HepG2 (cell line): ENCODE results near the gene ZNF322. TPM values are rescaled to one million over a fixed set of nuclear protein-coding genes. Genes with fewer than 3 reads are reported as not detected.

Source experiments
- ATAC-seq: fragments of 200-7000 bp; cut with Tn5 transposase; 3 replicates; pipeline ENCODE4 v1.9.1; 2020; ENCODE audit warnings: mild to moderate bottlenecking, moderate library complexity
- BruUV-seq: library from RNA; stranded (reverse); fragments of 400-500 nt; replicated peaks from 2 replicates; lab custom pipeline; 2021; lab: Mats Ljungman, UMichigan
- CTCF ChIA-PET: fragments of 300-600 bp; formaldehyde crosslinking; extraction: SDS; loops from one replicate; lab custom pipeline; 2021; ENCODE audit warnings: low total read pairs, inconsistent platforms, low intra/inter-chr PET ratio; lab: Yijun Ruan, JAX
- POLR2A ChIA-PET: fragments of 350-600 bp; sonication (Branson Sonifier 250); formaldehyde crosslinking; loops from one replicate; lab custom pipeline; 2020; ENCODE audit warnings: antibody characterized with exemption, inconsistent platforms; lab: Yijun Ruan, JAX
- DNase-seq: peaks from one replicate; pipeline ENCODE4 v3.0.0-alpha.2; 2015; ENCODE audit warnings: low spot score
- FAIRE-seq: peaks from 3 replicates; lab custom pipeline; 2011; peaks lifted over from hg19 to GRCh38; lab: Jason Lieb, UNC
- H2AFZ ChIP-seq: one replicate; pipeline ENCODE4 v1.6.1; 2011; ENCODE audit warnings: low read length, inconsistent platforms
- H3K27ac ChIP-seq: fragments of 300-600 bp; 3 replicates; pipeline ENCODE4 v1.8.0; 2011; ENCODE audit warnings: mixed run types, mild to moderate bottlenecking, mixed read lengths, low read length, inconsistent platforms; ENCODE audit not compliant: insufficient read depth; ENCODE audit errors: extremely low read length
- H3K27me3 ChIP-seq, 2 experiments: fragments of 200-600 bp in 1 of 2; 2 replicates in 1 of 2; 3 replicates in 1 of 2; pipeline versions ENCODE4 v1.6.0 to v1.8.0; 2011; ENCODE audit warnings: low read length in 2 of 2, mild to moderate bottlenecking in 2 of 2, moderate library complexity in 2 of 2, inconsistent platforms in 1 of 2; ENCODE audit not compliant: insufficient read depth in 2 of 2, control insufficient read depth in 1 of 2
- H3K36me3 ChIP-seq, 2 experiments: fragments of 200-600 bp in 1 of 2; replicated peaks in 1 of 2; 2 replicates in 1 of 2; 3 replicates in 1 of 2; pipeline versions ENCODE4 v1.5.1 to v1.8.0; 2011; ENCODE audit warnings: low read length in 2 of 2, inconsistent platforms in 1 of 2; ENCODE audit not compliant: insufficient read depth in 2 of 2, control insufficient read depth in 1 of 2
- H3K4me1 ChIP-seq: 2 replicates; pipeline ENCODE4 v1.5.1; 2012; ENCODE audit warnings: low read length, inconsistent platforms; ENCODE audit not compliant: insufficient read depth
- H3K4me2 ChIP-seq: 2 replicates; pipeline ENCODE4 v1.6.0; 2011; ENCODE audit warnings: low read depth, low read length, inconsistent platforms
- H3K4me3 ChIP-seq, 3 experiments: fragments of 200-600 bp in 1 of 3; sonication (generic), shearing (Covaris generic) in 1 of 3; replicated peaks in 1 of 3; 2 replicates each; pipeline ENCODE4 v1.5.1; 2011 to 2016; ENCODE audit warnings: low read length in 3 of 3, inconsistent platforms in 2 of 3, low read depth in 2 of 3, mild to moderate bottlenecking in 2 of 3, control low read depth in 1 of 3, mixed read lengths in 1 of 3; ENCODE audit not compliant: insufficient read depth in 1 of 3
- H3K79me2 ChIP-seq: one replicate; pipeline ENCODE4 v1.6.1; 2011; ENCODE audit warnings: low read length, inconsistent platforms; ENCODE audit not compliant: insufficient read depth
- H3K9ac ChIP-seq: 2 replicates; pipeline ENCODE4 v1.6.0; 2011; ENCODE audit warnings: mild to moderate bottlenecking, low read depth, low read length, inconsistent platforms; ENCODE audit not compliant: insufficient read depth
- H3K9me3 ChIP-seq: 2 replicates; pipeline ENCODE4 v1.5.1; 2012; ENCODE audit warnings: mild to moderate bottlenecking, low read length
- H4K20me1 ChIP-seq: 2 replicates; pipeline ENCODE4 v1.6.0; 2011; ENCODE audit warnings: inconsistent platforms, mild to moderate bottlenecking, low read length, moderate library complexity; ENCODE audit not compliant: insufficient read depth
- ARID2 ChIP-seq: sonication (generic); formaldehyde crosslinking; IDR thresholded peaks from 2 replicates; pipeline ENCODE4 v1.8.1; 2022; ENCODE audit warnings: mild to moderate bottlenecking, missing genetic modification reagents, borderline replicate concordance
- ATF1 ChIP-seq: IDR thresholded peaks from 2 replicates; pipeline ENCODE4 v1.6.1; 2016; ENCODE audit warnings: mild to moderate bottlenecking, control low read depth
- CEBPB ChIP-seq: IDR thresholded peaks from 2 replicates; pipeline ENCODE4 v1.6.1; 2011; ENCODE audit warnings: low read depth, low read length, improper control_type of control experiment, borderline replicate concordance
- CREM ChIP-seq, 2 experiments: sonication (generic) in 1 of 2; formaldehyde crosslinking in 1 of 2; IDR thresholded peaks; 2 replicates each; pipeline versions ENCODE4 v1.4.0 to v1.6.1; 2016 to 2020; ENCODE audit warnings: antibody characterized with exemption in 1 of 2, mild to moderate bottlenecking in 1 of 2, missing genetic modification reagents in 1 of 2
- ESRRA ChIP-seq: sonication (generic); formaldehyde crosslinking; IDR thresholded peaks from 2 replicates; pipeline ENCODE4 v1.5.1; 2020; ENCODE audit warnings: mild to moderate bottlenecking, low read depth, missing genetic modification reagents
- FOSL1 ChIP-seq: sonication (generic); formaldehyde crosslinking; IDR thresholded peaks from 2 replicates; pipeline ENCODE4 v1.9.0; 2021; ENCODE audit warnings: missing genetic modification reagents, borderline replicate concordance
- GFI1 ChIP-seq: sonication (generic); formaldehyde crosslinking; IDR thresholded peaks from 2 replicates; pipeline ENCODE4 v1.5.0; 2020; ENCODE audit warnings: missing genetic modification reagents, mild to moderate bottlenecking, borderline replicate concordance
- GZF1 ChIP-seq: sonication (generic); formaldehyde crosslinking; IDR thresholded peaks from 2 replicates; pipeline ENCODE4 v1.5.1; 2020; ENCODE audit warnings: mild to moderate bottlenecking, missing genetic modification reagents
- HNRNPLL ChIP-seq: fragments of 200-400 bp; formaldehyde crosslinking; IDR thresholded peaks from 2 replicates; pipeline ENCODE4 v1.6.1; 2017; ENCODE audit warnings: mild to moderate bottlenecking, low read depth, low read length; ENCODE audit not compliant: poor library complexity, severe bottlenecking
- RCOR2 ChIP-seq: IDR thresholded peaks from 2 replicates; pipeline ENCODE4 v1.6.1; 2016; ENCODE audit warnings: missing biosample characterization, missing genetic modification reagents
- RORA ChIP-seq: sonication (generic); formaldehyde crosslinking; IDR thresholded peaks from 2 replicates; pipeline ENCODE4 v1.5.0; 2020; ENCODE audit warnings: mild to moderate bottlenecking, missing genetic modification reagents, moderate library complexity
- SIN3A ChIP-seq: IDR thresholded peaks from 2 replicates; pipeline ENCODE4 v1.6.1; 2011; ENCODE audit warnings: low read depth, mild to moderate bottlenecking, control low read depth, low read length, borderline replicate concordance
- SP1 ChIP-seq, 2 experiments: fragments of 450-650 bp in 1 of 2; sonication (generic) in 1 of 2; formaldehyde crosslinking in 1 of 2; IDR thresholded peaks; 2 replicates each; pipeline versions ENCODE4 v1.4.0 to v1.6.1; 2016 to 2020; ENCODE audit warnings: missing genetic modification reagents in 1 of 2
- SP2 ChIP-seq: sonication (generic); formaldehyde crosslinking; IDR thresholded peaks from 2 replicates; pipeline ENCODE4 v1.5.1; 2020; ENCODE audit warnings: mild to moderate bottlenecking, missing genetic modification reagents
- SRSF4 ChIP-seq: fragments of 200-400 bp; formaldehyde crosslinking; IDR thresholded peaks from one replicate; pipeline ENCODE4 v1.6.1; 2018; ENCODE audit warnings: mild to moderate bottlenecking, low read depth, low read length, moderate library complexity; ENCODE audit not compliant: poor library complexity, severe bottlenecking
- THYN1 ChIP-seq: sonication (generic); formaldehyde crosslinking; IDR thresholded peaks from 2 replicates; pipeline ENCODE4 v1.8.1; 2023; ENCODE audit warnings: low read depth, mild to moderate bottlenecking, moderate library complexity, missing genetic modification reagents, borderline replicate concordance
- YY1 ChIP-seq: IDR thresholded peaks from 2 replicates; pipeline ENCODE4 v1.6.1; 2011; ENCODE audit warnings: low read length, low read depth, moderate library complexity, mild to moderate bottlenecking; ENCODE audit not compliant: insufficient read depth, insufficient replicate concordance
- ZBTB20 ChIP-seq: sonication (generic); formaldehyde crosslinking; IDR thresholded peaks from 2 replicates; pipeline ENCODE4 v1.8.1; 2023; ENCODE audit warnings: missing genetic modification reagents, low read depth, mild to moderate bottlenecking, borderline replicate concordance
- ZFAT ChIP-seq: sonication (generic); formaldehyde crosslinking; conservative IDR thresholded peaks from 2 replicates; pipeline ENCODE4 v1.8.1; 2023; ENCODE audit warnings: missing genetic modification reagents, inconsistent platforms
- ZNF24 ChIP-seq: fragments of 450-650 bp; IDR thresholded peaks from 2 replicates; pipeline ENCODE4 v1.6.1; 2017; ENCODE audit warnings: antibody characterized with exemption, mild to moderate bottlenecking
- ZNF460 ChIP-seq: sonication (generic); formaldehyde crosslinking; IDR thresholded peaks from 2 replicates; pipeline ENCODE4 v1.5.1; 2020; ENCODE audit warnings: missing genetic modification reagents, mild to moderate bottlenecking, borderline replicate concordance
- ZNF556 ChIP-seq: sonication (generic); formaldehyde crosslinking; IDR thresholded peaks from 2 replicates; pipeline ENCODE4 v1.4.0; 2020; ENCODE audit warnings: mild to moderate bottlenecking, missing genetic modification reagents, borderline replicate concordance
- WGBS: methylation state at CpG from one replicate; pipeline ENCODE4 v1.1.6; 2017; ENCODE audit warnings: low lambda C conversion rate; 5-methylcytosine and 5-hydroxymethylcytosine counted together
- in situ Hi-C: cut with HindIII; loops from 2 replicates; pipeline ENCODE4 v1.10.0; 2017; ENCODE audit warnings: low pct_unique_long_range_greater_than_20kb; ENCODE audit not compliant: extremely low pct_ligation_motif_present
- intact Hi-C: fragments of 100-400 bp; cut with micrococcal nuclease; formaldehyde crosslinking; loops from one replicate; pipeline ENCODE4 v1.10.0; 2022; ENCODE audit not compliant: unreplicated experiment
- polyA plus RNA-seq, 8 experiments: library from polyadenylated mRNA; depleted of rRNA in 3 of 8; stranded (reverse) in 7 of 8; unstranded in 1 of 8; fragments of >200 nt; fragmentation: Illumina TruSeq in 4 of 8; extraction: Trizol in 4 of 8; gene quantifications; 2 replicates each; pipeline versions ENCODE4 v1.2.1 to v1.2.3, GENCODE V29; 2011 to 2016; ENCODE audit warnings: low read depth in 4 of 8, missing spikeins in 1 of 8, mixed read lengths in 1 of 8; ENCODE audit not compliant: insufficient read depth in 1 of 8
- total RNA-seq, 5 experiments: library from RNA; depleted of rRNA; stranded (reverse); fragments of >200 nt; fragmentation: Illumina TruSeq; extraction: Trizol; gene quantifications; 2 replicates each; pipeline ENCODE4 v1.2.3, GENCODE V29; 2016; ENCODE audit warnings: low read depth in 1 of 5
- TF ChIP-seq, protein P1 (sequence below): IDR thresholded peaks from 2 replicates; pipeline ENCODE4 v1.6.1; 2016; ENCODE audit warnings: low read depth, borderline replicate concordance
- TF ChIP-seq, protein P2 (sequence below): sonication (generic); formaldehyde crosslinking; IDR thresholded peaks from 2 replicates; pipeline ENCODE4 v1.5.0; 2020; ENCODE audit warnings: mild to moderate bottlenecking, missing genetic modification reagents, borderline replicate concordance

The ZNF322 gene
- total and polyA plus RNA-seq, 2 of the 13 experiments (the other 11 are each of a cell fraction or from before 2014, with no cell fraction given): 8.3 to 22.8 TPM

DNA sequence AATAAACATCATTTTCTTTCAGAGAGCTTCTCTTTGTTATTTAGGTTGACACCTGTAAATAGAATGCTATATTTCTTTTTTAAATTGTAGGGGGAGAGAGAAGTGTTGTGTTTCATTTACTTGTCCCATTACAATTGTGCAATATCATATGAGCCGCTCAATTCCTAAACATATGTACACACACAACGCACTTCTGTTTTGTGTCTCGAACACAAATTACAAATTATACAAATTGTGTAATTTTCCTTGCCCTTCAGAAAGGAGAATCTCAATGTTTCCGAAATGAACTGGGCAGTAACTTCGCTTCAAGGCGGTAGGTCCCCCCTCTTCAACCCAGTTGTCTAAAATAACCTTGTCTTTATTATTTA lies 65.4 kb downstream of the ZNF322 start:
- no peak for FAIRE-seq
- intact Hi-C loops: no loop called here
- peak overlapping the region; percentile 87 for H3K4me2 ChIP-seq
- TF ChIP-seq CREM (IDR thresholded peaks at IDR 0.05): no peak
- TF ChIP-seq CREM (CRISPR knock-in tag; IDR thresholded peaks at IDR 0.05): no peak
- TF ChIP-seq ZNF24: no peak
- no peak for TF ChIP-seq ARID2 (CRISPR knock-in tag)
- no peak for TF ChIP-seq ZNF556 (CRISPR knock-in tag)
- 0 out of 2 replicates have a peak, but pooled peaks have one; percentile 9 for TF ChIP-seq ZBTB20 (CRISPR knock-in tag)
- TF ChIP-seq ZNF460 (CRISPR knock-in tag): no peak
- TF ChIP-seq, protein P1, sequence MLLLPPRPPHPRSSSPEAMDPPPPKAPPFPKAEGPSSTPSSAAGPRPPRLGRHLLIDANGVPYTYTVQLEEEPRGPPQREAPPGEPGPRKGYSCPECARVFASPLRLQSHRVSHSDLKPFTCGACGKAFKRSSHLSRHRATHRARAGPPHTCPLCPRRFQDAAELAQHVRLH: no peak
- no peak for TF ChIP-seq ATF1
- no peak for TF ChIP-seq SP1 (IDR thresholded peaks at IDR 0.05)
- TF ChIP-seq SP1 (CRISPR knock-in tag; IDR thresholded peaks at IDR 0.05): no peak
- no peak for TF ChIP-seq GFI1 (CRISPR knock-in tag)
- TF ChIP-seq YY1: no peak
- no peak for TF ChIP-seq SP2 (CRISPR knock-in tag)
- no peak for TF ChIP-seq ESRRA (CRISPR knock-in tag)
- no peak for TF ChIP-seq THYN1 (CRISPR knock-in tag)
- TF ChIP-seq ZFAT: no peak
- TF ChIP-seq RORA: no peak
- no peak for TF ChIP-seq SIN3A
- no peak for TF ChIP-seq HNRNPLL
- no peak for TF ChIP-seq SRSF4
- TF ChIP-seq, protein P2, sequence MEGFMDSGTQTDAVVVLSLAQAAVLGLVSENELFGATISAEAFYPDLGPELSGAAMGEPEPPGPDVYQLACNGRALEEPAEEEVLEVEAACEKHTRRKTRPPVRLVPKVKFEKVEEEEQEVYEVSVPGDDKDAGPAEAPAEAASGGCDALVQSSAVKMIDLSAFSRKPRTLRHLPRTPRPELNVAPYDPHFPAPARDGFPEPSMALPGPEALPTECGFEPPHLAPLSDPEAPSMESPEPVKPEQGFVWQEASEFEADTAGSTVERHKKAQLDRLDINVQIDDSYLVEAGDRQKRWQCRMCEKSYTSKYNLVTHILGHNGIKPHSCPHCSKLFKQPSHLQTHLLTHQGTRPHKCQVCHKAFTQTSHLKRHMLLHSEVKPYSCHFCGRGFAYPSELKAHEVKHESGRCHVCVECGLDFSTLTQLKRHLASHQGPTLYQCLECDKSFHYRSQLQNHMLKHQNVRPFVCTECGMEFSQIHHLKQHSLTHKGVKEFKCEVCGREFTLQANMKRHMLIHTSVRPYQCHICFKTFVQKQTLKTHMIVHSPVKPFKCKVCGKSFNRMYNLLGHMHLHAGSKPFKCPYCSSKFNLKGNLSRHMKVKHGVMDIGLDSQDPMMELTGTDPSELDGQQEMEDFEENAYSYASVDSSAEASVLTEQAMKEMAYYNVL (CRISPR knock-in tag): no peak
- no peak for TF ChIP-seq RCOR2
- no peak for TF ChIP-seq GZF1 (CRISPR knock-in tag)
- TF ChIP-seq CEBPB: peak; percentile 70
- TF ChIP-seq FOSL1 (CRISPR knock-in tag): no peak

More for the DNA sequence above, 65.4 kb downstream of the ZNF322 start:
- H3K36me3 ChIP-seq: peaks cover 4 to 11% of the 10 kb centered on the region in 2 experiments
- CTCF ChIA-PET: interaction anchor here (2.9 kb wide), 1 partner anchor 252 kb away, joined by 18 read pairs; no protein-coding TSS in a partner anchor
- in situ Hi-C loops: no loop called here
- H3K79me2 ChIP-seq: peaks cover 15% of the 10 kb centered on the region
- no TSS peak for BruUV-seq
- H3K4me1 ChIP-seq: peaks cover 31% of the 10 kb centered on the region
- no peak overlapping the region for H3K27ac ChIP-seq
- no peak for DNase-seq
- no peaks in the 10 kb centered on the region for H4K20me1 ChIP-seq
- H3K27me3 ChIP-seq: no peaks in the 10 kb centered on the region; a peak in 1 of 5 replicates
- 57% methylated on average over 6 of the region's 6 CpGs for WGBS
- no peak for ATAC-seq
- H3K9me3 ChIP-seq: no peaks in the 10 kb centered on the region
- peak overlapping the region in 1 of 3 experiments; percentile 100; a peak in 1 of 6 replicates for H3K4me3 ChIP-seq
- H2AFZ ChIP-seq: no peak overlapping the region
- peak overlapping the region; percentile 3; the same call in 1 of the 2 replicates for H3K9ac ChIP-seq
- POLR2A ChIA-PET: interaction anchor here (1.0 to 2.1 kb wide), 3 partner anchors 17 to 22 kb away, joined by 4 to 12 read pairs (median 4); no protein-coding TSS in a partner anchor
